HG03064 (cell line): ENCODE results near the gene UBE2E2.
A peak's percentile ranks its signal among the peaks of the same experiment; 100 is the strongest.

Experiments
- ATAC-seq: cut with Tn5 transposase; IDR thresholded peaks from one replicate; pipeline ENCODE4 v1.9.1; 2021; ENCODE audit warnings: low read depth; ENCODE audit not compliant: unreplicated experiment

UBE2E2 gene

DNA sequence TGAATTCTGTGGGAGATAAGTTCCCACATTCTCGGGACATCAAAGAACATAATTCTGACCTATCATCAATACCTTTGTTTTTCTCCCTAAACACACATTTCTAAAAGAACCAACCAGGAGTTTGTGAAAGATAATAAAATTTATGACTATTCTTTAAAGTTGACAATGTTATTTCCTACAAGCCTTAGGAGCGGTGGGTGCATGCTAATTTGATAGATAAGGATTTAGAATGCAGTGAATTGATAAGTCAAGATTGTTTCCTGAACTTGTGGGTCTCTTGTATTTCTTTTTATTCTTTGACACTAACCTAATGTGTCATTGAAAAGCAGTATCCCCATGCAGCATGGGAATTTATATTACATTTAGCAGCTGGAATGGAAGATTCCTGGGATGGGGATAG is 10.3 kb upstream of the UBE2E2 start:
- no peak for ATAC-seq

DNA sequence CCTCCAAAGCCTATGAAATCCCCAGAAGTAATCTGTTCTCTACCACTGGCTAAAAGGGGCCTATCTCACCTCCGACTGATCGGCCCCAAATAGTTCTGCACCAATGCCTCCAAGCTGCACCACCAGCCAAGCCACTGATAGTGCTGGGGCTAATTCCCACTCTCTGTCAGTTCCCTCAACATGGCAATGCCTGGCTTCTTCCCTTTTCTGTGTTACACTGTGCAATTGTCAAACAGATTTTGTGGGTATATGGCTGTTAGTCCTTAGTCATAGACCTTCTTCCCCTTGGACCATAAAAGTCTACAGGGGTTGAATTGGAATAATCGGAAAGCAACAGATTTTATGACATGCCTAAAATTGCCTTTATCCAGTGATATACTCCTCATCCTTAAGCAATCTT is 9.3 kb upstream of the UBE2E2 start:
- ATAC-seq, result no peak

DNA sequence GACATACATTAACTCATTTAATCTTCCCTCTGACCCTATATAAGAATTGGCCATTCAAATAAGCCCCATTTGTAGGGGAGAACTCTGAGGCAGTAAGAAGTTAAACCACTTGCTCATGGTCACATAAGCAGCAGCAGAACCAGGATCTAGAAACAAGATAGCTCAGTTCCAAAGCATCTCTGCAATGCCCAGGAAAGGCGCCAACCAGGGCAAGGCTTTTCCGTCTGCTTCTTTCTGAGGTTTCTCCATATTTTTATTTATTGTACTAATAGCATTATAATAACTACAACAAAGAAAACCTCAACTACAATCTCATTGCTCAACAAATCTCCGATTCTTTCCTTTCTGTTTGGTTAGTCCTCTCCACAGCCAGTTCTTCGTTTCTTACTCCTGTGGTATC is 4.3 kb upstream of the UBE2E2 start:
- ATAC-seq, result no peak

DNA sequence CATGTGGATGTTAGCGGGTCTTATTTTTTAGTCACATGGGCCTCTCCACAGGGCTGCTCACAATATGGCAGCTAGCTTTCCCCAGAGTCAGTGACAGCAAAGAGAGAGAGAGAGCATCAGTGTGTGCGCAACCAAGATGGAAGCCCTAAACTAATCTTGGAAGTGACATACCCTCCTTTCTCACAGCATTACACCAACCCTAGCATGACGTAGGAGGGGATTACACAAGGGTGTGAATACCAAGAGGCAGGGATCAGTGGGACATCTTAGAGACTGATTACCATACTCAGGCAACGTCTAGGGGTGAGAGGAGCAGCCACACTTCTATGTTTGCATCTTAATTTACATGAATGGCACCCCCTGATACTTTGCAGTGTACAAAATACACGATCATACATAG is 3.5 kb upstream of the UBE2E2 start:
- no peak for ATAC-seq

DNA sequence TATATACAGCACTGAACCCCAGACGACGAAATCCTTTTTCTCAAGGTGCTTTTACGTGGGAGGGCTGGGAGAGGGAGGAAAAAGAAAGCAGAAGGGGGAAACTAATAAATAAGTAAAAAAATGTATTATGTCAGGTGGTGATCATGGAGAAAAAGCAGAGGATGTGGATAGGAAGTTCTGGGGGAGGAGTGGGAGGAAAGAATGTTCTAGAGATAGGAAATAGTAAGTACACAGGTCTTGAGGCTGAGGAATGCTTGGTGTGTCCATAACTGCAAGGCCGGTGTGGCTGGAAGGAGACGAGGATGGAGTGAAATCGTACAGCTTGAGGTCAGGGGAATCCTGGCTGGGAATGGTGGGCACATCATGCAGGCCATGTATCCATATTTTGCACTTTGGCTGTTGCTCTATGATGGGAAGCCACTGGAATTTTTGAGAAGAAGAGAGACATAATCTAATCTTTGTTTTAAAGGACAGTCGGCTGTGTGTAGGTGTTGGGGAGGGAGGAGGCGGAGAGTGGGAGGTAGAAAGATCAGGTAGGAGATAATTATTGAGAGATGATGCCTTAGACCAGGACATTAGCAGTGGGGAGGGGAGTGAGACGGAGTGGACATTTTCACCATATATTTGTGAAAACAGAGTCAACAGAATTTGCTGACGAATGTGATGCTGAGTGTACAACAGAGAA is 1.8 kb upstream of the UBE2E2 start:
- ATAC-seq, result no peak

DNA sequence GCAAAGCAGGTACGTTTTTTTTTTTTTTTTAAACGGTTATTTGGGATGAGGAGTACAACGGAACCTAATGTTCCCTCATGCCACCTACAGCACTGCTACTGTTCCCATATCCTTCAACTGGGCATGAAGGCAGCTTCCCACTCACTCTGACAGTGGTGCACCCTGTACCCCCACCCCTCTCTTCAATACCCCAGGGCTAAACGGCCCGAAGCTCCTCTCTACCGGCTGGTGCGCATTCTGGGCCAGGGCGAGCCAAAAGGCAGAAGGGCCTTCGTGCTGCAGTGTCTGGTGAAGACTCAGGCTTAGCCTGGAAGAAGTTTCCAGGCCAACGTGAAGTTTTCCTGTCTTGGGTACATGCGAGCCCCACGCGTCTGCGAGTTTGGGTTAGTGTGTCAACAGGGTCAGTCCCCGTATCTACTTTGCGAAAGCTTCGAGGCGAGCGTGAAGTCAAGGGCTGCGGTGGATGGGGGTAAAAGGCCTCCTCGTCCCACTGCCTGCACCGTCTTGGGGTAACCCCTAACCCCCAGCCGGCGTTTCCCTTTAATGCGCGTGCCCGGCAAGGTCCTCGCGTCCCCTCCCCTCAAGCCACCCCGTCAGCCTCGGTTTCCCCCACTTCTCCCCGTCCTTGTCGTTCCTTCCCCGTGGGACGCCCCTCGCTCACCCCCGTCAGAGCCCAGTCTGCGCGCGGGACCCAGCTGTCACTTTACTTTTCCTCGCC is 765 bp upstream of the UBE2E2 start:
- peak; percentile 19 for ATAC-seq

DNA sequence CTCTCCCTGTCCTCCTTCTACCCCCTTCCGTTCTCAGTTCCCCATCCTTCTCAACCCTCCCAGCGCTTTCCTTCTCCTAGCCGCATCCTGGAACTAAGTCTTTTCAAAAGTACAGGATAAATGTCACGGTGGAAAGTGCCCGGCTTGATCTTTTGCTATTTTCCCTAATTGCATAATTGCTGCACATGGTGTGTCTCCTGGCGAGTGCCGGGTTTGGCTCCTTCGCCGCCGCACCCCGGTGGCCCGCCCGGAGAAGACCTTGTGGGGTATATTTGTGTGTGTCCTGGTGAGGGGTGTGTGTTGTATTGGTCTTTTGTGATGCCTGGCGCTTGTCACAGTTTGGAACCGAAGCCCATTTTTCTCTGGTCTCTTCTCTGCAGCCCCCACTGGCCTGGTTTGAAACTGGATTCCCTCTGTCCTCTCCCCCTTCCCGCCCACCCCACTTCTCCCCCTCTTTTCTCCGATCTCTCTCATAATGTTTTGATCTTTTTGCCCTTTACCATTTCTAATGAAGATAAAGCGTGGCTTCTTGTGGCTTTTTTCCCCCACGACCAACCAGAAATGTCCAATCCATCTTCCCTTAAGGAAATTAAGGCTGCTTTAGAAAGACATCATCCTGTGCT is 692 bp downstream of the UBE2E2 start:
- ATAC-seq, result no peak

DNA sequence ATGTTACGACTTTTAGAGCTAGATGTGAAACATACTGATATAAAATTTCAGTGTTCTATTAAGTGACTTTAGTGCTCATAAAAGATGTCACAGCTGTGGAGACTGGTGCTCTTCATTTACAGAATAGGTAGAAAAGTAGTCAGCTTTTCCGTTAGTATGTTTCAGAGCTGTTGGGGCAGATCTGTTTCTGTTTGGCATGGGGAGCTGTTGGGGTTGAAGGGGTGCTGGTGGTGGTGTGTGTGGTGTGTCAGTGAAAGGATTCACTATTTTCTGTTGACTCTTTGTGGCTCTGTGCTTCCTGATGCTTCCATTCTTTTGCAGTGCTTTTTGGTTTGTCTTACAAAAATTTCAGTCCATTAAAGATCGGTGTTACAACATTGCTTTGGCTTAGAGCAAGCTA is 3.2 kb downstream of the UBE2E2 start:
- no peak for ATAC-seq

DNA sequence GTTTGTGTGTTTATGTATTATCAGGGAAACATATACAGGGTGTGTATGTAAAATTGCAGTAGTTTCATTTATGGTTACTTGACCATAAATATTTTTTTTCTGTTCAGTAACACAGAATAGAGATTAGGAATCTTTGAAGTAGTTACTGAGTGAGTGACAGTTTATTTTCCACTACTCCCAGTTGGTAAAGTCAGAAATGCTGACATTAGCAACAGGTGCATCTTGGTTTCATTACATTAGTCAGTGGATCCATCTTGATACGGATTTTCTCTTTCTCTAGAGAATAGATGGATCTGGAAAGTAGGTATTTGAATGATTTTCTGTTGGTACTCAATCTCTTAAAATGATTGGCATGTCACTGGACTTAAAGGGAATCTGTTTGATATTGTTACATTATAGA is 6.0 kb downstream of the UBE2E2 start:
- ATAC-seq, result no peak

DNA sequence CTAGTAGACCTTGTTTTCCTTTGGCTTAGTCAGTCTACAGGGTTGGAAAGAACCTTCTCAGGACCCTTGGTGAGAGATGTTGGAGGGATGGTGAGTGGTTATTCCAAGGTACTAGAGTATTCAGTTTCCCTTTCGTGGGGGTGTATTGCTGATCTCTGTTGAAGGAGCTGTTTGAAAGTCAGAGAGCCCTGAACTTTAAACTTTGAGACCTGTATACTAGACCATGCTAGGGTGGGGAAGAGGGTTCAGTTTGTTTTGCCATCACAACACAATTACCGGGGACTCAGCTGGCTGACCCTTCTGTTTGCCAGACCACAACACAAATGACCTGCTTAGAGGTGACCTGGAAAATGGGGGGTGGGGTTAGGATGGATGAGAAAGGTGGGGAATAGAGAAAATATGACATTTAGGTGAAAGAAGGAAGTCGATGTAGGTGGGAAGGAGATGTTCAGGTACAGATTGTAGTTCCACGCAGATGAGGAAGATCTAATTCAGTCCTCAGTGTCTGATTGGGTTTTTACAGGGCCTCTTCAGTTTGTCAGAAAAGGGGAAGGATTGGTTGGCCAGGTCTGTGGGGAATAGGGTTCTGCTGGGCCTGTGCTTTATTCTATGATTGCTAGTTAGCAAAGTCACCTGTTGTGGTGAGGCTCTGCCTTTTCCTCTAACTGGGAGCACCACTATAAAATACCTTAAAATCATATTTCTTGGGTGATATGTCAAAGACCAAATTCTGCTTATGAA is 6.8 kb downstream of the UBE2E2 start:
- no peak for ATAC-seq

DNA sequence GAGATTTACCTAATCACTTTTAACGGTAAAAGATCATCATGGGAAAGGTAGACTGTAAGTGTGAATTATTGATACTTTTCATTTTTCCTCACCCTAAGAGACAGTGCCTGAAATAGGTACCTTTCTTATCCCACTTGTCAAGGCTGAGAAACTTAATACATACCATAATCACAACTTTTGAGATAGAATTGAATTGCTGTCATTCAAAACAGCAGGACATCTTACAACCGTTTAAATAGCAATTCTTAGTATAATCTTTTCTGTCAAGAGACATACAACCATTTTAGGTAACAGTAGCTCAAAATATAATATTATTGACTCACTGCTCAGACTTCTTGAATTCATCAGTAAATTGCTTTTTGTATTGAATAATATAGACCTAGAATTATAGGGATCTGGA is 10.7 kb downstream of the UBE2E2 start:
- ATAC-seq, result no peak

DNA sequence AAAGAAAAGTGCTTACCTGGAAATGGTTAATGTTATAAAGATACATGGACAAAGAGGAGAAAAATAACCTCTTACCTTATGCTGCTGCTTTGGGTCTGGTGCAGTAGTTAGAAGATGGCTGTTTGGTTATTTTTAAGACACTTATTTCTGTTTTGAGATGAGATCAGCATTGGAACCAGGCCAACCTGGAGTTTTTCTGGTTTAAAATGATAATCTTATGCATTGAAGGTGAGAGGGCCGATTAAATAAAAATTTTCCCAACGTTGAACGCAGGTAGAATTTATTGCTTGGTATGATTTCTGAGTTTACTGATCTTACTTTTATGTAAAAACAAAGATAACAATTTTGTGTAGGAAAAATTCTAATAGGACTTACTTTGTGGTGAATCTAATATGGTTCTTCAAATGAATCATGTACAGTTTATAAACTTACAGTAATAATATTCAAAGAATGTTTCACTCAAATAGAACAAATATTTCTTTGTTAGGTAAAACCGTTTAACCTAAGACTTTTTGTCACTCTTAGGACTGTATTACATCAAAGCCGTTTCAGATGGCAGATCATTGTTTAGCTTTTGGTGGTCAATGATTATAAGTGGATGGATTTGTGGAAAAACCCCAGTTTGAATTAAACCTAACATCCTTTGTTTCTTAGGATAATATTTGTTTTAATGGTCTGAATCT is 14.9 kb downstream of the UBE2E2 start:
- no peak for ATAC-seq

DNA sequence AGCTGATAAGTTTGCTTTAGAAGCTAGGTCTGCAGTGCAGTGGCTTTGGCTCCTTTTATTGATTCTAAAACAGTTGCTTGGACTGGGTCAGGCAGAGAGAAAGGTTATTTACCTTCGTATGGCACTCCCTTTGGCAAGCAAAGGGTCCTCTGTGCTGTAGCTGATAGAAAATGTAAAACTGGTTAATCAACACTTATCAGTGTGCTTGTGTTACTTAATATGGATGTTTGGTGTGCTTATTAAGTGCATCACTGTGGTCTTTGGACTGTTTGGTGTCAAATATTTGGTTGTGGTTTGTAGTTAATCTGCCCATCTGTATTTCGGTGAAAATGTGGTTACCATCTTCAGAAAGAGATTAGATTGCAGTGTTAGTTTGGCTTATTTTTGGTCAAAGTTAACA is 16.0 kb downstream of the UBE2E2 start:
- peak; percentile 57 for ATAC-seq

DNA sequence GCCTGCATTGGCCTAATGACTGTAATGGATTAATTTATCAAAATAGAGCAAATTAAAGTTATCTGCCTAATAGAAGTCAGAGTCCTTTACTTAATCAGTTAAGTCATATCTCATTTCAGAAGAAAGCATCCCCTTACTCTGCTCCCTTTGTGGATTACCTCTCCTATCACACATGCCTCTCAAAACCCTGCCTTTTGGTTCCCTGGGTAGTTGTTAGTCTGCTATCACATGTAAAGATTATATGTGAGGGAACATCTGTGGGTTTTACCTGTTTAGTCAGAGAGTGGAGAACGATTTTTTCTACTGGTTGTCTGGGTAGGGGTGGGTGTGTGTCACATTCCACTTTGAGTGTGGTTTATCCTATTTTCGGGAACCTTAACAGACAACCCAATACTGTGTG is 16.4 kb downstream of the UBE2E2 start:
- ATAC-seq, result peak; percentile 52

DNA sequence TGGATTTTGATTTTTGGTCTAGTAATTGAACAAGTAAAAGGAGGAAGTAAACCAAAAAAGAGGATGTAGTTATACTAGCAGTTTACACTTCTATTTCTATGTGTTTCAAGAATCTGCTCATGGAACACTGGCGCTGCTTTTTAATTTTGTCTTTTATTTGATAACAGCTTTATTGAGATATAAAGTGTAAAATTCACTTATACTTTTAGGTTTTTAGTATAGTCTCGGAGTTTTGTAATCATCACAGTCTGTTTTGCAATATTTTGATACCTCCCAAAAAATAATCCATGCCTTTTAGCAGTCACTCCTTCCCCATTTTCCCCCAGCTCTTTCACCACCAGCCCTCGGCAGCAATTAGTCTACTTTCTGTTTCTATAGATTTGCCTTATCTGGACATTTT is 18.0 kb downstream of the UBE2E2 start:
- ATAC-seq, result no peak

DNA sequence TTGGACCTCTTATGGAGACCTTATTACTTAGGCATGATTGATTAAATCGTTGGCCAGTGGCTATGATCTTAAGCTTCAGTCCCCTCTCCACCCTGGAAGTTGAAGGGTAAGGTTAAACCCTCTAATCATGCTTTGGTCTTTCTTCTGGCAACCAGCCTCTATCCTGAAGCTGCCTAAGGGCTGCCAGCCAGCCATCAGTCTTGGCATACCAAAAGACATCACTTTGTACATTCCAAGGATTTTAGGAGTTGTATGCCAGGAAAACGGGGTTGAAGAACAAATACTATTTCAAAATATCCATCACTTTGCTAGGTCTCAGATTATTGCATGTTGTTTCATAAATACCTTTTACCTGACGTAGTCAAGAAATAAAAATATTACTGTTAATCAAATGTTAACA is 28.9 kb downstream of the UBE2E2 start:
- ATAC-seq, result no peak

DNA sequence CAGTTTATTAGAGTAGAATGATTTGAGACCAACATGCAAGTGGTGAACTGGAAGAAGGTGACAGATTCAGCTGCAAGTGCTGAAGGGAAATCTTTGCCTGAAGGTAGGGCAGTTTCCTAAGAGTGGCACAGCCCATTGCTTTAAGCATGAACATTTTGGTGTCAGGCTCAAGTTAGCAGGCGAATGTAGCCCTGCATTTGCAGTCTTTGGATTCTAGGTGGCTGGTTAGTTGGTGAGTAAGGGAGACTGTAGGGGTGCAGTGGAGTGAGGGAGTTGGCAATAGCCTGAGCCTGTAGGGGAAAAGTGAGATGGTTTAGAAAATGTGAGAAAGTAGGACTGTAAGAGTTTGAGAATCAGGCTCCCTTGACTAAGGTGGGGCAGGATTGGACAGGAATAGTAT is 29.7 kb downstream of the UBE2E2 start:
- ATAC-seq, result no peak

DNA sequence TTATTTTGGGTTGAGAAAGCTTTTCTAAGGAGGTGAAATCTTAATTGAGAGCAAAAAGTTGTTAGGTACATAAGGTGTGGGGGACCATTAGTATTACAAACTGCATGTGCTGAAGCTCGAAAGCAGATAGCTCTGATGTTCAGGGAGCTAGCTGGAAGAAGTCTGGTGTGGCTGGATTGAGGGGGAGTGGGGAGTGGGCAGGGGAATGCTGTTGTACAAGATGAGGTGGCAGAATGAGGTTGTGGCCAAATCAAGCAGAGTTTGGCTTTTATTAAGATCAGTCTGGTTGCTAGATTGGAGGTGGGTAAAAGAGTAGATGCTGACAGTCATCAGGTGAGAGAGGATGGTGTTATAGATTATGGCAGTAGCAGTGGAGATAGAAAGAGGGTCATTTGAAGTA is 32.1 kb downstream of the UBE2E2 start:
- no peak for ATAC-seq

DNA sequence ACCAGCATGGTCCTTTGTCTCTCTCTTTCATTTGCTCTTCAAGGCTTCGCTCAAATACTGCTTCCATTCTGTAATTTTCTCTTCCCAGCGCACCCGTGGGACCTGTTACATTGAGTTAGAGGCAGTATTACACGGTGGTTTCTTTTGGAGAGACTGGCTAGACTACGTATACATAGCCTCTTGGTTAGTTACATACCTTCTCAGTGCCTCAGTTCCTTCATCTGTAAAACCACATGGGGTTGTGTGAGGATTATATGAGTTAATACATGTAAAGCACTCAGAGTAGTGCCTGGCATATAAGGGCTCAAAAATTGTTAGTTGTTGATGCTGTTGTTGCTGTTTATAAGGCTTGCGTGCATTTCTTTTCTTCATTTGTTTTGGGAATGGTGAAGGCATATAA is 33.8 kb downstream of the UBE2E2 start:
- no peak for ATAC-seq

DNA sequence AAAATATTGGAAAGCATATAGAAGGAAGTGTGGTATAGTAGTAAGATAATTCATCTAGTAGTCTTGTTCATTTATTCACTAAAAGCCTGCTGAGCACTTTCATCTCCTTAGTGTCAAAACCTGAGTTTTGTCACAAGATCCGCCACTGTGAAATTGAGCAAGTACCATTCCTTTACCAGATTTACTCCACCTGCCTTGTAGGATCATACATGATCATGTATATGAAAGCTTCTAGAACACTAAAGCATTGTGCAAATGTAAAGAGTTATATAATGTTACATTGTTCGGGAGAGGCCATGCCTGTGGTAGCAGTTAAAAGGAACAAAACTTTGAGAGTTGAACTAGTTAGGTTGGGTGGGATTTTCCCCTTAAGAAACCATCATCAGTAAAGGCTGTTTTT is 35.0 kb downstream of the UBE2E2 start:
- no peak for ATAC-seq

DNA sequence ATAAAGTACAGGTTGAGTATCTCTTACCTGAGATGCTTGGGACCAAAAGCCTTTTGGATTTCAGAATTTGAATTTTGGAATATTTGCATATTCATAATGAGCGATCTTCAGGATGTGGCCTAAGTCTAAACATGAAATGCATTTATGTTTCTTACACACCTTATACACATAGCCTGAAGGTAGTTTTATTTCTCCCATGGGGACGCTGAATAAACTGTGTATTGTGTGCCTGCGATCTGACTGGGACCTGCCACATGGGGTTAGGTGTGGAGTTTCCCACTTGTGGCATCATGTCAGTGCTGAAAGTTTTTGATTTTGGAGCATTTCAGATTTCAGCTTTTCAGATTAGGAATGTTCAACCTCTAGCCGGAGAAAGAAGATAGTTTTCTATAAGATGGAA is 35.5 kb downstream of the UBE2E2 start:
- ATAC-seq, result no peak
